ENCODE results near the gene MBLAC1. TPM values are rescaled to one million over a fixed set of nuclear protein-coding genes. Genes with fewer than 3 reads are reported as not detected.

MBLAC1 gene
- total and polyA plus RNA-seq, 9 of the 15 experiments (the other 6 are each of a cell fraction or from before 2014, with no cell fraction given): 0.03 to 3.1 (median 0.52) TPM

GRCh38 chr7:100130608-100131453 is 4.1 kb downstream of the MBLAC1 start (continued):
- TF ChIP-seq REST (IDR thresholded peaks at IDR 0.05; ENCODE audit: borderline replicate concordance) (peak; percentile 85), REST (CRISPR knock-in tag; IDR thresholded peaks at IDR 0.05; ENCODE audit: low read depth) (no peak), HNRNPH1 (optimal IDR thresholded peaks at IDR 0.05; ENCODE audit: low read depth, low read length) (no peak), U2AF2 (optimal IDR thresholded peaks at IDR 0.05; ENCODE audit: low read depth, low read length) (no peak), DEAF1 (CRISPR knock-in tag; IDR thresholded peaks at IDR 0.05) (peak; percentile 87), SAFB (IDR thresholded peaks at IDR 0.05; ENCODE audit: borderline replicate concordance, low read depth, low read length) (no peak), HDAC3 (IDR thresholded peaks at IDR 0.05; ENCODE audit: borderline replicate concordance, partially characterized antibody) (no peak), ETV5 (CRISPR knock-in tag; IDR thresholded peaks at IDR 0.05; ENCODE audit: low read depth) (no peak), CHD4 (IDR thresholded peaks at IDR 0.05; ENCODE audit: insufficient read depth, insufficient replicate concordance, low read depth, low read length, poor library complexity, severe bottlenecking) (no peak), SRSF7 (optimal IDR thresholded peaks at IDR 0.05; ENCODE audit: low read depth, low read length) (no peak), LARP7 (IDR thresholded peaks at IDR 0.05) (peak; percentile 80; the same call in 1 of the 2 replicates), TBP (optimal IDR thresholded peaks at IDR 0.05; ENCODE audit: low read depth, low read length) (no peak), RFX5 (IDR thresholded peaks at IDR 0.05; ENCODE audit: low read depth, low read length) (no peak), RBM34 (IDR thresholded peaks at IDR 0.05; ENCODE audit: borderline replicate concordance, insufficient read depth, low read length) (no peak), CBFA2T3 (IDR thresholded peaks at IDR 0.05) (no peak), SREBF1 (IDR thresholded peaks at IDR 0.05; ENCODE audit: borderline replicate concordance, low read depth, low read length) (no peak)
